DOHH2 (cell line): Measurements from ENCODE around the gene DDHD1.

Experiments used
- EZH2phosphoT487 ChIP-seq: fragments of 200-600 bp; sonication (generic); IDR thresholded peaks from 2 replicates; pipeline ENCODE4 v1.6.1; 2017; ENCODE audit warnings: borderline replicate concordance, mild to moderate bottlenecking, antibody characterized with exemption, low read length, moderate library complexity, mixed read lengths
- TF ChIP-seq, protein P1 (sequence below): fragments of 200-600 bp; sonication (generic); IDR thresholded peaks from one replicate; pipeline ENCODE4 v1.5.1; 2014; ENCODE audit warnings: antibody characterized with exemption, mild to moderate bottlenecking, low read depth, low read length; ENCODE audit not compliant: poor library complexity, severe bottlenecking

DNA sequence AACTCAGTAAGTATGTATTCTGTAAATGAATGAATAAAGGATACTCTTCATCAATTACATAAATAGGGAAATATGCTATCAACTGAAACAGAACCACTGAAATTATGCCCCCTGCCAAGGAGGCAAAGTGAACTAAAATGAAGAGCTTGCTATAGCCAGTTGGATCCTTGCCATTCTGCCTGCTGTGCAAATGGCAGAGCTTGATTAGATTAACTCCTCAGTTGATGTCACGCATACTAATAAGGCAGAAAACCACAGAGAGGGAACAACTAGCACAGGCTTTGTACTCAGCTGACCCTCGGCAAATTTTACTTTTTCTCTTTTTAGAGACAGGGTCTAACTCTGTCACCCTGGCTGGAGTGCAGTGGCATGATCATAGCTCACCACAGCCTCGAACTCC is 165.6 kb downstream of the DDHD1 start:
- TF ChIP-seq, protein P1, sequence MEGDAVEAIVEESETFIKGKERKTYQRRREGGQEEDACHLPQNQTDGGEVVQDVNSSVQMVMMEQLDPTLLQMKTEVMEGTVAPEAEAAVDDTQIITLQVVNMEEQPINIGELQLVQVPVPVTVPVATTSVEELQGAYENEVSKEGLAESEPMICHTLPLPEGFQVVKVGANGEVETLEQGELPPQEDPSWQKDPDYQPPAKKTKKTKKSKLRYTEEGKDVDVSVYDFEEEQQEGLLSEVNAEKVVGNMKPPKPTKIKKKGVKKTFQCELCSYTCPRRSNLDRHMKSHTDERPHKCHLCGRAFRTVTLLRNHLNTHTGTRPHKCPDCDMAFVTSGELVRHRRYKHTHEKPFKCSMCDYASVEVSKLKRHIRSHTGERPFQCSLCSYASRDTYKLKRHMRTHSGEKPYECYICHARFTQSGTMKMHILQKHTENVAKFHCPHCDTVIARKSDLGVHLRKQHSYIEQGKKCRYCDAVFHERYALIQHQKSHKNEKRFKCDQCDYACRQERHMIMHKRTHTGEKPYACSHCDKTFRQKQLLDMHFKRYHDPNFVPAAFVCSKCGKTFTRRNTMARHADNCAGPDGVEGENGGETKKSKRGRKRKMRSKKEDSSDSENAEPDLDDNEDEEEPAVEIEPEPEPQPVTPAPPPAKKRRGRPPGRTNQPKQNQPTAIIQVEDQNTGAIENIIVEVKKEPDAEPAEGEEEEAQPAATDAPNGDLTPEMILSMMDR = no peak
- no peak for TF ChIP-seq EZH2phosphoT487
